H9 (cell line): ENCODE measurements around the gene ACOT8. TPM values are rescaled to one million over a fixed set of nuclear protein-coding genes. Genes with fewer than 3 reads are reported as not detected.

Source experiments
- DNase-seq: peaks from one replicate; pipeline ENCODE4 v3.0.0-alpha.2; 2017
- H2AFZ ChIP-seq: one replicate; pipeline ENCODE4 v1.6.1; 2013; ENCODE audit warnings: mild to moderate bottlenecking, low read length, control low read depth, moderate library complexity
- H2AK5ac ChIP-seq: 2 replicates; pipeline ENCODE4 v1.6.1; 2013; ENCODE audit warnings: low read length, control low read depth, mixed read lengths; ENCODE audit not compliant: insufficient read length
- H2BK120ac ChIP-seq: one replicate; pipeline ENCODE4 v1.6.1; 2013; ENCODE audit warnings: low read depth, mild to moderate bottlenecking, low read length, control low read depth, inconsistent platforms; ENCODE audit not compliant: poor library complexity, severe bottlenecking
- H2BK12ac ChIP-seq: 2 replicates; pipeline ENCODE4 v1.6.1; 2013; ENCODE audit warnings: low read length, control low read depth, mixed read lengths, low read depth; ENCODE audit not compliant: insufficient read length
- H2BK15ac ChIP-seq: 2 replicates; pipeline ENCODE4 v1.6.1; 2013; ENCODE audit warnings: low read depth, low read length, control low read depth
- H2BK20ac ChIP-seq: one replicate; pipeline ENCODE4 v1.6.1; 2013; ENCODE audit warnings: low read depth, mild to moderate bottlenecking, low read length, control low read depth, inconsistent platforms; ENCODE audit not compliant: poor library complexity, severe bottlenecking
- H2BK5ac ChIP-seq: 2 replicates; pipeline ENCODE4 v1.6.1; 2013; ENCODE audit warnings: low read length, control low read depth, mixed read lengths; ENCODE audit not compliant: insufficient read length
- H3K14ac ChIP-seq: 2 replicates; pipeline ENCODE4 v1.6.1; 2013; ENCODE audit warnings: low read length, control low read depth; ENCODE audit not compliant: insufficient read depth
- H3K18ac ChIP-seq: 2 replicates; pipeline ENCODE4 v1.6.1; 2013; ENCODE audit warnings: low read depth, mild to moderate bottlenecking, mixed read lengths, low read length, control low read depth; ENCODE audit not compliant: insufficient read length
- H3K23ac ChIP-seq: 2 replicates; pipeline ENCODE4 v1.6.1; 2013; ENCODE audit warnings: low read length, control low read depth, mixed read lengths, low read depth; ENCODE audit not compliant: insufficient read length
- H3K23me2 ChIP-seq: 2 replicates; pipeline ENCODE4 v1.6.1; 2013; ENCODE audit warnings: low read depth, mild to moderate bottlenecking, mixed read lengths, low read length, control low read depth; ENCODE audit not compliant: insufficient read length, poor library complexity, severe bottlenecking
- H3K27ac ChIP-seq: 2 replicates; pipeline ENCODE4 v1.5.1; 2013; ENCODE audit warnings: low read length, control low read depth, mixed read lengths, low read depth; ENCODE audit not compliant: insufficient read length
- H3K27me3 ChIP-seq: 2 replicates; pipeline ENCODE4 v1.6.1; 2013; ENCODE audit warnings: low read length, control low read depth, inconsistent platforms; ENCODE audit not compliant: insufficient read depth
- H3K4ac ChIP-seq: 2 replicates; pipeline ENCODE4 v1.6.1; 2013; ENCODE audit warnings: low read depth, mild to moderate bottlenecking, control low read depth, inconsistent platforms, low read length, moderate library complexity
- H3K4me1 ChIP-seq: 2 replicates; pipeline ENCODE4 v1.6.1; 2013; ENCODE audit warnings: low read length, control low read depth, inconsistent platforms; ENCODE audit not compliant: insufficient read depth
- H3K4me2 ChIP-seq: 2 replicates; pipeline ENCODE4 v1.6.1; 2013; ENCODE audit warnings: low read length, control low read depth, mixed read lengths; ENCODE audit not compliant: insufficient read length, insufficient read depth
- H3K56ac ChIP-seq: 2 replicates; pipeline ENCODE4 v1.6.1; 2013; ENCODE audit warnings: low read depth, mild to moderate bottlenecking, mixed read lengths, low read length, control low read depth; ENCODE audit not compliant: insufficient read length
- H3K79me1 ChIP-seq: 2 replicates; pipeline ENCODE4 v1.6.1; 2013; ENCODE audit warnings: low read depth, mild to moderate bottlenecking, moderate library complexity, low read length, control low read depth, inconsistent platforms; ENCODE audit not compliant: insufficient read depth, poor library complexity, severe bottlenecking
- H3K79me2 ChIP-seq: 2 replicates; pipeline ENCODE4 v1.6.1; 2013; ENCODE audit warnings: low read length, control low read depth, inconsistent platforms; ENCODE audit not compliant: insufficient read depth
- H3K9ac ChIP-seq: 2 replicates; pipeline ENCODE4 v1.6.1; 2013; ENCODE audit warnings: low read length, control low read depth, mixed read lengths; ENCODE audit not compliant: insufficient read length; ENCODE audit errors: extremely low read depth
- H3K9me3 ChIP-seq: one replicate; pipeline ENCODE4 v1.6.1; 2013; ENCODE audit warnings: low read depth, low read length, inconsistent platforms; ENCODE audit not compliant: control insufficient read depth
- H3T11ph ChIP-seq: one replicate; pipeline ENCODE4 v1.6.1; 2013; ENCODE audit warnings: mild to moderate bottlenecking, low read length, control low read depth, inconsistent platforms
- H4K20me1 ChIP-seq: one replicate; pipeline ENCODE4 v1.6.1; 2013; ENCODE audit not compliant: control insufficient read depth, insufficient read length, insufficient read depth
- H4K5ac ChIP-seq: 2 replicates; pipeline ENCODE4 v1.6.1; 2013; ENCODE audit warnings: low read depth, mild to moderate bottlenecking, mixed read lengths, low read length, control low read depth; ENCODE audit not compliant: insufficient read length
- H4K8ac ChIP-seq: replicated peaks from 2 replicates; pipeline ENCODE4 v1.6.1; 2013; ENCODE audit warnings: low read length, control low read depth, mixed read lengths, low read depth; ENCODE audit not compliant: insufficient read length
- H4K91ac ChIP-seq: 2 replicates; pipeline ENCODE4 v1.6.1; 2013; ENCODE audit warnings: low read depth, mild to moderate bottlenecking, moderate library complexity, mixed read lengths, low read length, control low read depth; ENCODE audit not compliant: insufficient read length
- H3K27ac Mint-ChIP-seq, 3 experiments: 2 replicates in 2 of 3; 3 replicates in 1 of 3; pipeline ENCODE4 v1.8.0; 2020 to 2021; ENCODE audit warnings: mixed read lengths in 3 of 3, mild to moderate bottlenecking in 1 of 3, moderate library complexity in 1 of 3
- H3K27me3 Mint-ChIP-seq: 2 replicates; pipeline ENCODE4 v1.8.0; 2021; ENCODE audit warnings: low read depth, mild to moderate bottlenecking, moderate library complexity, mixed read lengths
- H3K36me3 Mint-ChIP-seq, 3 experiments: 2 replicates in 2 of 3; 3 replicates in 1 of 3; pipeline ENCODE4 v1.8.0; 2020 to 2021; ENCODE audit warnings: low read depth in 3 of 3, mixed read lengths in 3 of 3; ENCODE audit not compliant: insufficient read depth in 1 of 3
- H3K4me1 Mint-ChIP-seq, 2 experiments: 2 replicates each; pipeline ENCODE4 v1.8.0; 2020; ENCODE audit warnings: mixed read lengths in 2 of 2
- H3K4me3 Mint-ChIP-seq, 2 experiments: 2 replicates in 1 of 2; 3 replicates in 1 of 2; pipeline ENCODE4 v1.8.0; 2020 to 2021; ENCODE audit warnings: mild to moderate bottlenecking in 2 of 2, mixed read lengths in 2 of 2, moderate library complexity in 1 of 2
- H3K9me3 Mint-ChIP-seq, 2 experiments: 2 replicates in 1 of 2; 3 replicates in 1 of 2; pipeline ENCODE4 v1.8.0; 2020; ENCODE audit warnings: mild to moderate bottlenecking in 2 of 2, mixed read lengths in 2 of 2, moderate library complexity in 1 of 2
- WGBS: extraction: QIAGEN DNeasy Blood & Tissue Kit; methylation state at CpG from one replicate; pipeline ENCODE4 v1.1.7; 2013; ENCODE audit warnings: missing lambda C conversion rate, low lambda C conversion rate, mixed read lengths; ENCODE audit not compliant: insufficient read length; ENCODE audit errors: extremely low coverage; 5-methylcytosine and 5-hydroxymethylcytosine counted together
- total RNA-seq: library from RNA; stranded (reverse); gene quantifications from 2 replicates; pipeline ENCODE4 v1.2.1, GENCODE V29; 2021
- TF ChIP-seq, protein P1 (sequence below): fragments of 200-600 bp; sonication (generic); conservative IDR thresholded peaks from 3 replicates; pipeline ENCODE4 v1.8.0; 2021; ENCODE audit warnings: antibody characterized with exemption, mild to moderate bottlenecking

The ACOT8 gene
- total RNA-seq, 1 experiment from 2014 or later, result 26.7 TPM

DNA sequence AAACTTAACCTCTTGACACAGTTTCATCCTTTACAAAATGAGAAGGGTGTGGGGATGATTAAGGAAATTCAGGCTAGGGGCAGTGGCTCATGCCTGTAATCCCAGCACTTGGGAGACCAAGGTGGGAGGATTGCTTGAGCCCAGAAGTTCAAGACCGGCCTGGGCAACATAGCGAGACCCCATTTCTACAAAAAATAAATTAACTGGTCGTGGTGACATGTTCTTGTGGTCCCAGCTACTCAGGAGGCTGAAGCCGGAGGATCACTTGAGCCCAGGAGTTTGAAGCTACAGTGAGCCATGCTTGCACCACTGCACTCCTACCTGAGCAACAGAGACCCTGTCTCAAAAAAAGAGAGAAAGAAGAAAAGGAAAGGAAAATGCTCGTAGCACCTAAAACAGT, 9.3 kb upstream of the ACOT8 start:
- Histone ChIP-seq H3K4ac (no peak overlapping the region), H4K5ac (no peak overlapping the region), H2BK15ac (no peak overlapping the region), H3K23ac (no peak overlapping the region), H3K18ac (no peak overlapping the region), H4K20me1 (no peaks in the 10 kb centered on the region), H2BK20ac (no peak overlapping the region), H3K56ac (no peak overlapping the region), H3K9ac (no peak overlapping the region), H3T11ph (no peak overlapping the region), H2BK12ac (no peak overlapping the region), H4K8ac (no peak overlapping the region), H3K27ac (no peak overlapping the region), H3K79me1 (no peaks in the 10 kb centered on the region), H3K79me2 (no peaks in the 10 kb centered on the region), H3K27me3 (no peaks in the 10 kb centered on the region), H3K14ac (no peak overlapping the region), H2BK120ac (no peak overlapping the region), H2AK5ac (no peak overlapping the region), H3K4me2 (no peak overlapping the region), H2AFZ (no peak overlapping the region), H3K4me1 (no peaks in the 10 kb centered on the region), H3K23me2 (no peaks in the 10 kb centered on the region), H3K9me3 (no peaks in the 10 kb centered on the region), H2BK5ac (no peak overlapping the region), H4K91ac (no peak overlapping the region)
- H3K4me3 Mint-ChIP-seq, result no peak overlapping the region
- TF ChIP-seq, protein P1, sequence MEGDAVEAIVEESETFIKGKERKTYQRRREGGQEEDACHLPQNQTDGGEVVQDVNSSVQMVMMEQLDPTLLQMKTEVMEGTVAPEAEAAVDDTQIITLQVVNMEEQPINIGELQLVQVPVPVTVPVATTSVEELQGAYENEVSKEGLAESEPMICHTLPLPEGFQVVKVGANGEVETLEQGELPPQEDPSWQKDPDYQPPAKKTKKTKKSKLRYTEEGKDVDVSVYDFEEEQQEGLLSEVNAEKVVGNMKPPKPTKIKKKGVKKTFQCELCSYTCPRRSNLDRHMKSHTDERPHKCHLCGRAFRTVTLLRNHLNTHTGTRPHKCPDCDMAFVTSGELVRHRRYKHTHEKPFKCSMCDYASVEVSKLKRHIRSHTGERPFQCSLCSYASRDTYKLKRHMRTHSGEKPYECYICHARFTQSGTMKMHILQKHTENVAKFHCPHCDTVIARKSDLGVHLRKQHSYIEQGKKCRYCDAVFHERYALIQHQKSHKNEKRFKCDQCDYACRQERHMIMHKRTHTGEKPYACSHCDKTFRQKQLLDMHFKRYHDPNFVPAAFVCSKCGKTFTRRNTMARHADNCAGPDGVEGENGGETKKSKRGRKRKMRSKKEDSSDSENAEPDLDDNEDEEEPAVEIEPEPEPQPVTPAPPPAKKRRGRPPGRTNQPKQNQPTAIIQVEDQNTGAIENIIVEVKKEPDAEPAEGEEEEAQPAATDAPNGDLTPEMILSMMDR, result no peak
- H3K9me3 Mint-ChIP-seq, result no peaks in the 10 kb centered on the region
- no peaks in the 10 kb centered on the region for H3K27me3 Mint-ChIP-seq
- WGBS, result no CpG with 5 or more reads among the region's 5 CpGs
- no peak for DNase-seq
- H3K27ac Mint-ChIP-seq, result no peak overlapping the region; a peak in 1 of 7 replicates
- H3K36me3 Mint-ChIP-seq, result peaks cover 0 to 4% (median 0%) of the 10 kb centered on the region in 3 experiments; a peak in 1 of 7 replicates
- H3K4me1 Mint-ChIP-seq, result no peaks in the 10 kb centered on the region
